Gastrocnemius medialis (tissue), 4 donors: ENCODE results near the gene MSI2. TPM values are rescaled to one million over a fixed set of nuclear protein-coding genes. Genes with fewer than 3 reads are reported as not detected.

ENCODE experiments used
- ATAC-seq, 2 donors: fragments of 150-250 bp; one replicate each; pipeline ENCODE4 v1.9.1; 2016
- DNase-seq, 2 donors: peaks; one replicate each; pipeline ENCODE4 v3.0.0-alpha.2; 2019
- H3K27ac ChIP-seq, 4 donors: fragments of 200-600 bp; sonication (generic); 1 replicate in 1 of 4; 2 replicates in 3 of 4; pipeline ENCODE4 v1.5.1; 2016 to 2018; ENCODE audit warnings: mild to moderate bottlenecking in 2 of 4, moderate library complexity in 1 of 4
- H3K27me3 ChIP-seq, 3 donors: fragments of 200-600 bp; sonication (generic) in 2 of 3; 1 replicate in 1 of 3; 2 replicates in 2 of 3; pipeline versions ENCODE4 v1.5.1 to v1.6.0; 2016 to 2019; ENCODE audit warnings: mild to moderate bottlenecking in 1 of 3, moderate library complexity in 1 of 3
- H3K36me3 ChIP-seq, 2 donors: fragments of 200-600 bp; sonication (generic) in 1 of 2; one replicate each; pipeline ENCODE4 v1.5.1; 2017 to 2018
- H3K4me1 ChIP-seq, 2 donors: fragments of 200-600 bp; sonication (generic) in 1 of 2; one replicate each; pipeline ENCODE4 v1.5.1; 2016 to 2017; ENCODE audit warnings: mild to moderate bottlenecking in 2 of 2
- H3K4me3 ChIP-seq, 4 donors: fragments of 200-600 bp; sonication (generic) in 3 of 4; 1 replicate in 1 of 4; 2 replicates in 3 of 4; pipeline ENCODE4 v1.5.1; 2016 to 2019; ENCODE audit warnings: mild to moderate bottlenecking in 2 of 4
- H3K9me3 ChIP-seq, 3 donors: fragments of 200-600 bp; sonication (generic) in 2 of 3; 1 replicate in 1 of 3; 2 replicates in 2 of 3; pipeline ENCODE4 v1.5.1; 2016 to 2019
- CTCF ChIP-seq, 5 experiments: fragments of 450-650 bp in 3 of 5; fragments of 200-600 bp in 2 of 5; sonication (generic) in 2 of 5; IDR thresholded peaks in 4 of 5; conservative IDR thresholded peaks in 1 of 5; 1 replicate in 4 of 5; 2 replicates in 1 of 5; pipeline ENCODE4 v1.5.1; 2016 to 2019; ENCODE audit warnings: antibody characterized with exemption in 5 of 5, mild to moderate bottlenecking in 3 of 5, moderate library complexity in 3 of 5
- POLR2A ChIP-seq, 2 donors: fragments of 450-650 bp; IDR thresholded peaks; one replicate each; pipeline ENCODE4 v1.6.1; 2017; ENCODE audit warnings: antibody characterized with exemption in 2 of 2, mild to moderate bottlenecking in 2 of 2, moderate library complexity in 2 of 2
- in situ Hi-C, 4 donors: fragments of 200-750 bp; cut with MboI; loops; one replicate each; pipeline versions ENCODE4 v1.15.0 to v1.8.0; 2017; ENCODE audit warnings: low sequenced_read_pairs in 4 of 4
- intact Hi-C: fragments of 100-400 bp; cut with DNase I; formaldehyde crosslinking; loops from one replicate; pipeline ENCODE4 v1.15.1; 2023; ENCODE audit warnings: low total_unique reads
- total RNA-seq, 4 donors: library from RNA; depleted of rRNA; stranded (reverse); fragments of >200 nt; gene quantifications; one replicate each; pipeline versions ENCODE4 v1.1.0 to v1.2.3, GENCODE V29; 2016

Gene MSI2
- total RNA-seq, 4 donors from 2014 or later: 33.1 to 66.2 (median 48.5) TPM

GRCh38 chr17:57530026-57530425, 273.7 kb downstream of the MSI2 start:
- in situ Hi-C loops: no loop called here

GRCh38 chr17:57530508-57530907, 274.2 kb downstream of the MSI2 start:
- intact Hi-C loops (no loop called here), in situ Hi-C loops (no loop called here)
- TF ChIP-seq CTCF (IDR thresholded peaks at IDR 0.05 in 4 of 5, conservative IDR thresholded peaks at IDR 0.05 in 1 of 5) (no peak), POLR2A (IDR thresholded peaks at IDR 0.05) (no peak)
- DNase-seq (no peak), ATAC-seq (no peak)
- Histone ChIP-seq H3K4me3 (no peak overlapping the region), H3K27me3 (no peaks in the 10 kb centered on the region), H3K36me3 (no peaks in the 10 kb centered on the region), H3K27ac (no peak overlapping the region), H3K9me3 (no peaks in the 10 kb centered on the region), H3K4me1 (peaks cover 8 to 12% of the 10 kb centered on the region in 2 donors)

More at GRCh38 chr17:57530026-57530425, 273.7 kb downstream of the MSI2 start:
- no peaks in the 10 kb centered on the region for H3K36me3 ChIP-seq
- no peak overlapping the region for H3K27ac ChIP-seq
- H3K4me1 ChIP-seq: peaks cover 3 to 8% of the 10 kb centered on the region in 2 donors
- DNase-seq (no peak), ATAC-seq (no peak)
- H3K9me3 ChIP-seq: no peaks in the 10 kb centered on the region
- TF ChIP-seq CTCF (IDR thresholded peaks at IDR 0.05 in 4 of 5, conservative IDR thresholded peaks at IDR 0.05 in 1 of 5): no peak
- TF ChIP-seq POLR2A (IDR thresholded peaks at IDR 0.05): no peak
- H3K4me3 ChIP-seq: no peak overlapping the region
- intact Hi-C loops: no loop called here
- no peaks in the 10 kb centered on the region for H3K27me3 ChIP-seq

- intact Hi-C loops (no loop called here), in situ Hi-C loops (no loop called here)
- H3K27ac ChIP-seq: no peak overlapping the region
- H3K9me3 ChIP-seq: no peaks in the 10 kb centered on the region
- H3K27me3 ChIP-seq: no peaks in the 10 kb centered on the region
- H3K36me3 ChIP-seq: no peaks in the 10 kb centered on the region
- no peak for TF ChIP-seq POLR2A (IDR thresholded peaks at IDR 0.05)
- TF ChIP-seq CTCF (IDR thresholded peaks at IDR 0.05 in 4 of 5, conservative IDR thresholded peaks at IDR 0.05 in 1 of 5): no peak
- DNase-seq: no peak
- H3K4me1 ChIP-seq: peaks cover 9 to 12% of the 10 kb centered on the region in 2 donors
- no peak for ATAC-seq
- H3K4me3 ChIP-seq: no peak overlapping the region
Measured at GRCh38 chr17:57531078-57531477, 274.8 kb downstream of the MSI2 start.

- no peak for TF ChIP-seq CTCF (IDR thresholded peaks at IDR 0.05 in 4 of 5, conservative IDR thresholded peaks at IDR 0.05 in 1 of 5)
- no peak for TF ChIP-seq POLR2A (IDR thresholded peaks at IDR 0.05)
- Histone ChIP-seq H3K36me3 (no peaks in the 10 kb centered on the region), H3K9me3 (no peaks in the 10 kb centered on the region), H3K4me1 (peaks cover 10 to 12% of the 10 kb centered on the region in 2 donors), H3K27ac (no peak overlapping the region), H3K27me3 (no peaks in the 10 kb centered on the region), H3K4me3 (no peak overlapping the region)
- DNase-seq (no peak), ATAC-seq (no peak)
- intact Hi-C loops (no loop called here), in situ Hi-C loops (no loop called here)
Measured at GRCh38 chr17:57531648-57532504, 275.6 kb downstream of the MSI2 start.
